K562 (cell line): ENCODE measurements around the gene LYAR. TPM values are rescaled to one million over a fixed set of nuclear protein-coding genes. Genes with fewer than 3 reads are reported as not detected.

ENCODE experiments used
- ATAC-seq: fragments of 200-7000 bp; cut with Tn5 transposase; 3 replicates; pipeline ENCODE4 v1.9.1; 2020; ENCODE audit warnings: moderate library complexity
- BruUV-seq: library from RNA; stranded (reverse); fragments of 400-500 nt; replicated peaks from 2 replicates; lab custom pipeline; 2021; lab: Mats Ljungman, UMichigan
- CTCF ChIA-PET: fragments of 300-600 bp; formaldehyde crosslinking; extraction: SDS; loops from one replicate; lab custom pipeline; 2021; ENCODE audit warnings: low intra/inter-chr PET ratio; lab: Yijun Ruan, JAX
- POLR2A ChIA-PET: fragments of 300-600, 350-650 bp; sonication (Branson Sonifier 250); formaldehyde crosslinking; extraction: SDS; loops from one replicate; lab custom pipeline; 2021; ENCODE audit warnings: antibody characterized with exemption, inconsistent platforms; lab: Yijun Ruan, JAX
- DNase-seq, 4 experiments: peaks; one replicate each; pipeline versions ENCODE4 v3.0.0 to v3.0.0-alpha.2; 2011 to 2018; ENCODE audit warnings: low spot score in 3 of 4, mixed read lengths in 3 of 4; ENCODE audit errors: extremely low read depth in 1 of 4
- FAIRE-seq: peaks from 2 replicates; lab custom pipeline; 2011; peaks lifted over from hg19 to GRCh38; lab: Jason Lieb, UNC
- H2AFZ ChIP-seq: 2 replicates; pipeline ENCODE4 v1.6.0; 2011; ENCODE audit warnings: low read depth, low read length, control low read depth, inconsistent platforms
- H3K27ac ChIP-seq: fragments of 200-600 bp; 3 replicates; pipeline ENCODE4 v1.8.0; 2011; ENCODE audit warnings: low read depth, mild to moderate bottlenecking, control low read depth, inconsistent platforms, low read length, moderate library complexity, mixed read lengths; ENCODE audit errors: extremely low read depth
- H3K27me3 ChIP-seq, 2 experiments: fragments of 300-600 bp in 1 of 2; 2 replicates in 1 of 2; 3 replicates in 1 of 2; pipeline versions ENCODE4 v1.6.0 to v1.8.0; 2011; ENCODE audit warnings: inconsistent platforms in 2 of 2, low read length in 2 of 2, mild to moderate bottlenecking in 1 of 2, mixed read lengths in 1 of 2, moderate library complexity in 1 of 2; ENCODE audit not compliant: control insufficient read depth in 2 of 2, insufficient read depth in 2 of 2
- H3K36me3 ChIP-seq: fragments of 300-600 bp; 3 replicates; pipeline ENCODE4 v1.8.0; 2011; ENCODE audit warnings: mild to moderate bottlenecking, low read length, inconsistent platforms; ENCODE audit not compliant: control insufficient read depth, insufficient read depth
- H3K4me1 ChIP-seq, 2 experiments: fragments of 200-600 bp in 1 of 2; replicated peaks in 1 of 2; 2 replicates in 1 of 2; 3 replicates in 1 of 2; pipeline versions ENCODE4 v1.5.1 to v1.8.0; 2011; ENCODE audit warnings: inconsistent platforms in 2 of 2, low read length in 2 of 2, mild to moderate bottlenecking in 1 of 2, mixed read lengths in 1 of 2, moderate library complexity in 1 of 2; ENCODE audit not compliant: control insufficient read depth in 2 of 2, insufficient read depth in 2 of 2
- H3K4me2 ChIP-seq: 2 replicates; pipeline ENCODE4 v1.6.1; 2011; ENCODE audit warnings: low read length, control low read depth, inconsistent platforms, mixed read lengths; ENCODE audit not compliant: insufficient read depth
- H3K4me3 ChIP-seq: fragments of 200-600 bp; sonication (generic), shearing (Covaris generic); 2 replicates; pipeline ENCODE4 v1.5.1; 2016; ENCODE audit warnings: control low read depth, inconsistent platforms
- H3K79me2 ChIP-seq: fragments of 200-600 bp; 3 replicates; pipeline ENCODE4 v1.8.0; 2011; ENCODE audit warnings: low read length, inconsistent platforms; ENCODE audit not compliant: control insufficient read depth, insufficient read depth
- H3K9ac ChIP-seq, 2 experiments: 2 replicates each; pipeline versions ENCODE4 v1.6.0 to v1.6.1; 2011; ENCODE audit warnings: low read depth in 2 of 2, low read length in 2 of 2, control low read depth in 1 of 2, inconsistent platforms in 1 of 2, mild to moderate bottlenecking in 1 of 2, mixed read lengths in 1 of 2; ENCODE audit not compliant: insufficient read depth in 1 of 2
- H3K9me1 ChIP-seq: one replicate; pipeline ENCODE4 v1.6.0; 2011; ENCODE audit warnings: inconsistent platforms, mild to moderate bottlenecking, low read length, moderate library complexity; ENCODE audit not compliant: control insufficient read depth, insufficient read depth
- H3K9me3 ChIP-seq: replicated peaks from 2 replicates; pipeline ENCODE4 v1.5.1; 2011; ENCODE audit warnings: low read depth, low read length, inconsistent platforms; ENCODE audit not compliant: control insufficient read depth, insufficient read depth
- H4K20me1 ChIP-seq: replicated peaks from 2 replicates; pipeline ENCODE4 v1.6.1; 2011; ENCODE audit warnings: low read length, inconsistent platforms, mixed read lengths; ENCODE audit not compliant: control insufficient read depth, insufficient read depth
- BRD4 ChIP-seq: fragments of 200-600 bp; sonication (generic); IDR thresholded peaks from 2 replicates; pipeline ENCODE4 v1.6.1; 2017; ENCODE audit warnings: inconsistent platforms
- IRF2 ChIP-seq: sonication (generic); formaldehyde crosslinking; IDR thresholded peaks from 2 replicates; pipeline ENCODE4 v1.8.1; 2022; ENCODE audit warnings: mild to moderate bottlenecking, missing genetic modification reagents
- SAP30 ChIP-seq: fragments of 200-600 bp; sonication (generic); IDR thresholded peaks from 2 replicates; pipeline ENCODE4 v1.6.1; 2012; ENCODE audit warnings: borderline replicate concordance, low read depth, mild to moderate bottlenecking, moderate library complexity, low read length, control low read depth, inconsistent platforms; ENCODE audit not compliant: insufficient read depth, poor library complexity, severe bottlenecking
- YBX1 ChIP-seq: fragments of 450-650 bp; IDR thresholded peaks from 2 replicates; pipeline ENCODE4 v1.7.1; 2016; ENCODE audit warnings: mild to moderate bottlenecking
- ZNF518B ChIP-seq: fragments of 250-450 bp; sonication (Bioruptor Pico); IDR thresholded peaks from 2 replicates; pipeline ENCODE4 v1.5.0; 2021; ENCODE audit warnings: mild to moderate bottlenecking, moderate library complexity
- WGBS: fragments of 100-300 bp; shearing (Covaris generic); methylation state at CpG from one replicate; pipeline ENCODE4 v1.1.6; 2016; ENCODE audit warnings: low coverage, mixed read lengths; ENCODE audit not compliant: insufficient coverage; ENCODE audit errors: missing lambda C conversion rate; 5-methylcytosine and 5-hydroxymethylcytosine counted together
- in situ Hi-C: fragments of 300-500 bp; cut with MboI; formaldehyde crosslinking; loops from 4 replicates; pipeline ENCODE4 v1.15.0; 2018; ENCODE audit warnings: inconsistent platforms, mixed read lengths
- intact Hi-C: fragments of 100-400 bp; cut with micrococcal nuclease; formaldehyde crosslinking; loops from 2 replicates; pipeline ENCODE4 v1.14.2; 2022
- polyA plus RNA-seq, 8 experiments: library from polyadenylated mRNA; depleted of rRNA in 4 of 8; stranded (reverse) in 5 of 8; unstranded in 3 of 8; fragments of >200 nt; fragmentation: Nextera tagmentation in 2 of 8; fragmentation: Illumina TruSeq in 1 of 8; extraction: Ambion mirVana in 2 of 8; extraction: Trizol in 1 of 8; gene quantifications; 2 replicates each; pipeline versions ENCODE4 v1.2.1 to v1.2.3, GENCODE V29; 2011 to 2014; ENCODE audit warnings: inconsistent platforms in 1 of 8, missing spikeins in 1 of 8
- total RNA-seq, 7 experiments: library from RNA; depleted of rRNA in 6 of 7; stranded (reverse); fragments of >200 nt in 6 of 7; fragmentation: Illumina TruSeq in 2 of 7; extraction: Trizol in 2 of 7; gene quantifications; 2 replicates each; pipeline versions ENCODE4 v1.2.1 to v1.2.3, GENCODE V29; 2011 to 2021; ENCODE audit warnings: low replicate concordance in 1 of 7

The LYAR gene
- total and polyA plus RNA-seq, 9 of the 15 experiments (the other 6 are each of a cell fraction or from before 2014, with no cell fraction given) = 28.3 to 172 (median 127) TPM

- POLR2A ChIA-PET = interaction anchor here (0.6 to 1.9 kb wide), 9 partner anchors 13 to 540 kb away, joined by 3 to 7 read pairs (median 3); no protein-coding TSS in a partner anchor
- Histone ChIP-seq H4K20me1 (no peaks in the 10 kb centered on the region), H3K9me3 (no peaks in the 10 kb centered on the region), H3K9me1 (no peaks in the 10 kb centered on the region), H3K79me2 (peaks cover 16% of the 10 kb centered on the region), H3K27ac (peak overlapping the region; percentile 92), H3K4me2 (peak overlapping the region; percentile 90), H3K9ac (peak overlapping the region; percentile 94 to 96), H3K4me3 (peak overlapping the region; percentile 89), H2AFZ (peak overlapping the region; percentile 94), H3K36me3 (peaks cover 24% of the 10 kb centered on the region), H3K27me3 (no peaks in the 10 kb centered on the region), H3K4me1 (peaks cover 4 to 8% of the 10 kb centered on the region in 2 experiments; a peak in 3 of 5 replicates)
- intact Hi-C loops (no loop called here), in situ Hi-C loops (no loop called here)
- CTCF ChIA-PET = no interaction called here
- FAIRE-seq (no peak), ATAC-seq (peak; percentile 7), DNase-seq (no peak)
- TF ChIP-seq BRD4 (0 out of 2 replicates have a peak, but pooled peaks have one; percentile 72), IRF2 (CRISPR knock-in tag) (no peak), SAP30 (peak; percentile 15)
- WGBS = 2% methylated on average over 11 of the region's 12 CpGs
- TSS peak; percentile 73 for BruUV-seq
Observed at GRCh38 chr4:4247696-4248028, 42.3 kb downstream of the LYAR start.

GRCh38 chr4:4245172-4245571 is 44.8 kb downstream of the LYAR start:
- H3K79me2 ChIP-seq = peaks cover 16% of the 10 kb centered on the region
- POLR2A ChIA-PET = interaction anchor here (0.8 kb wide), 1 partner anchor 139 kb away, joined by 3 read pairs; no protein-coding TSS in a partner anchor
- no TSS peak for BruUV-seq
- no peak for TF ChIP-seq YBX1
- no peak for TF ChIP-seq ZNF518B (CRISPR knock-in tag)

More at GRCh38 chr4:4245172-4245571, 44.8 kb downstream of the LYAR start:
- H3K4me3 ChIP-seq = no peak overlapping the region
- H3K9ac ChIP-seq = no peak overlapping the region
- no peak overlapping the region for H2AFZ ChIP-seq
- FAIRE-seq (no peak), ATAC-seq (no peak), DNase-seq (no peak)
- CTCF ChIA-PET = no interaction called here
- no peak overlapping the region for H3K4me2 ChIP-seq
- no peak overlapping the region for H3K27ac ChIP-seq
- peaks cover 4 to 8% of the 10 kb centered on the region in 2 experiments; a peak in 3 of 5 replicates for H3K4me1 ChIP-seq
- no peaks in the 10 kb centered on the region; the same call in 1 of the 2 replicates for H4K20me1 ChIP-seq
- intact Hi-C loops (no loop called here), in situ Hi-C loops (no loop called here)
- H3K9me3 ChIP-seq = no peaks in the 10 kb centered on the region
- H3K36me3 ChIP-seq = peaks cover 38% of the 10 kb centered on the region
- no peaks in the 10 kb centered on the region for H3K27me3 ChIP-seq
- H3K9me1 ChIP-seq = no peaks in the 10 kb centered on the region
- WGBS = 92% methylated on average over 1 of the region's 1 CpG
